ENCODE measurements around the gene ARHGEF6.

ARHGEF6 gene

GRCh38 chrX:136712650-136713310 lies 68.0 kb downstream of the ARHGEF6 start:
- TF ChIP-seq CTCF (conservative IDR thresholded peaks at IDR 0.05) (no peak), ZFX (IDR thresholded peaks at IDR 0.05) (no peak)
- H3K27ac ChIP-seq: no peak overlapping the region

- TF ChIP-seq CTCF (conservative IDR thresholded peaks at IDR 0.05) (peak; percentile 37), ZFX (IDR thresholded peaks at IDR 0.05) (no peak)
- no peak overlapping the region for H3K27ac ChIP-seq
Measured at GRCh38 chrX:136711147-136711546, 69.6 kb downstream of the ARHGEF6 start.

- TF ChIP-seq ZFX (IDR thresholded peaks at IDR 0.05): no peak
- TF ChIP-seq CTCF (conservative IDR thresholded peaks at IDR 0.05): no peak
- no peak overlapping the region for H3K27ac ChIP-seq
Measured at GRCh38 chrX:136710325-136710951, 70.3 kb downstream of the ARHGEF6 start.

- H3K27ac ChIP-seq: no peak overlapping the region
- no peak for TF ChIP-seq ZFX (IDR thresholded peaks at IDR 0.05)
- peak; percentile 54 for TF ChIP-seq CTCF (conservative IDR thresholded peaks at IDR 0.05)
Measured at GRCh38 chrX:136708348-136708747, 72.4 kb downstream of the ARHGEF6 start.

GRCh38 chrX:136697156-136697555 lies 83.6 kb downstream of the ARHGEF6 start:
- no peak for TF ChIP-seq CTCF (conservative IDR thresholded peaks at IDR 0.05)
- TF ChIP-seq ZFX (IDR thresholded peaks at IDR 0.05): no peak
- H3K27ac ChIP-seq: no peak overlapping the region

DNA sequence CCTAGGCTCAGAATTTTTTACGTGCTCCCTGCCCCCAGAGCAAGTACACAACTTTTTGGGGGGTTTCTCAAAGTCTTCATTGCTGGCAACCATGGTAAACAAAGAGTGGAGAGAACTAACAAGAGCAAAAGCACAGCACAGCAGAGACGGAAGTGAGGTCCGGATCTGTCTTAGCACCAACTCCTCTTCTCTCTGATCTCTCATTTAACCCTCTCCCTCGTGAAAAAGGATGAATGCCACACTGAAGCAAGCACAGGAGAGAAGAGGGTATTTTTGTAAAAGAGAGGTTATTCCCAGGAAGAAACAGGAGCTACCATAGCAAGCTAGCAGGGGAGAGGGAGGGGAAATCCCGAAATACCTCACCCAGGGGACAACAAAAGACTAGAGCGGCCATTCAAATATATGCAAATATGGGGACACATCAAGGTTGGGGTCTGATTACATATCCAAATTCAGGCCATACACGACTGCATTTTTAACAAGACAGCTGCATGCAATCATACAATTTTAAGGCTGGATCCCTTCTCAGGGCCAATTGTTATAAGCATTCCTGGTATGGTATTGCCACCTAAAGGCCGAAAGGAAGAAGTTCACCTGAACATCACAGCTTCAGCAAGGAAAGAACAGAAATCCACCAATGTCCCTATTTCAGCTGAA lies 86.2 kb downstream of the ARHGEF6 start:
- no peak overlapping the region for H3K27ac ChIP-seq
- TF ChIP-seq ZFX (IDR thresholded peaks at IDR 0.05): no peak
- TF ChIP-seq CTCF (conservative IDR thresholded peaks at IDR 0.05): peak; percentile 66

DNA sequence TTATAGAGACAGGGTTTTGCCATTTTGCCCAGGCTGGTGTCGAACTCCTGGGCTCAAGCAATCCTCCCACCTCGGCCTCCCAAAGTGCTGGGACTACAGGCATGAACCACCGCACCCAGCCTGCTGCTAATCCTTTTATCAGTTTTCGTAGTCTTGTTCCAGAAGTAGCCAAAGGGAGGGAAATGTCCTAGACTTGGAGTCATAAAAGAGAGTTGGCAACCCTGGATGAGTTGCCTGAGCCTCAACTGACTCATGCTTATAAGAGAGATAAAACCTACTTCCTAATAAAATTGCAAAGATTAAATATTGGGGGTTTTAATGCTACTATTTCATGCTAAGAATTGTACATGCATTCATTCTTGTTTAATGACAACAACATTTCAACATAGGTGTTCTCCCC lies 88.5 kb downstream of the ARHGEF6 start:
- TF ChIP-seq ZFX (IDR thresholded peaks at IDR 0.05) (no peak), CTCF (conservative IDR thresholded peaks at IDR 0.05) (no peak)
- no peak overlapping the region for H3K27ac ChIP-seq

Data from C4-2B (cell line).